Kidney tubule cell (primary cell): ENCODE results near the gene SYDE1.
"Not testable (repeated sequence)": the region's sequence is repeated elsewhere in the genome, so short reads cannot be mapped to it uniquely, and the experiment has no call there.

Experiments
- DNase-seq: peaks from one replicate; pipeline ENCODE4 v3.0.0-alpha.2; 2018; ENCODE audit warnings: low spot score

SYDE1 gene, protein sequence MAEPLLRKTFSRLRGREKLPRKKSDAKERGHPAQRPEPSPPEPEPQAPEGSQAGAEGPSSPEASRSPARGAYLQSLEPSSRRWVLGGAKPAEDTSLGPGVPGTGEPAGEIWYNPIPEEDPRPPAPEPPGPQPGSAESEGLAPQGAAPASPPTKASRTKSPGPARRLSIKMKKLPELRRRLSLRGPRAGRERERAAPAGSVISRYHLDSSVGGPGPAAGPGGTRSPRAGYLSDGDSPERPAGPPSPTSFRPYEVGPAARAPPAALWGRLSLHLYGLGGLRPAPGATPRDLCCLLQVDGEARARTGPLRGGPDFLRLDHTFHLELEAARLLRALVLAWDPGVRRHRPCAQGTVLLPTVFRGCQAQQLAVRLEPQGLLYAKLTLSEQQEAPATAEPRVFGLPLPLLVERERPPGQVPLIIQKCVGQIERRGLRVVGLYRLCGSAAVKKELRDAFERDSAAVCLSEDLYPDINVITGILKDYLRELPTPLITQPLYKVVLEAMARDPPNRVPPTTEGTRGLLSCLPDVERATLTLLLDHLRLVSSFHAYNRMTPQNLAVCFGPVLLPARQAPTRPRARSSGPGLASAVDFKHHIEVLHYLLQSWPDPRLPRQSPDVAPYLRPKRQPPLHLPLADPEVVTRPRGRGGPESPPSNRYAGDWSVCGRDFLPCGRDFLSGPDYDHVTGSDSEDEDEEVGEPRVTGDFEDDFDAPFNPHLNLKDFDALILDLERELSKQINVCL

DNA sequence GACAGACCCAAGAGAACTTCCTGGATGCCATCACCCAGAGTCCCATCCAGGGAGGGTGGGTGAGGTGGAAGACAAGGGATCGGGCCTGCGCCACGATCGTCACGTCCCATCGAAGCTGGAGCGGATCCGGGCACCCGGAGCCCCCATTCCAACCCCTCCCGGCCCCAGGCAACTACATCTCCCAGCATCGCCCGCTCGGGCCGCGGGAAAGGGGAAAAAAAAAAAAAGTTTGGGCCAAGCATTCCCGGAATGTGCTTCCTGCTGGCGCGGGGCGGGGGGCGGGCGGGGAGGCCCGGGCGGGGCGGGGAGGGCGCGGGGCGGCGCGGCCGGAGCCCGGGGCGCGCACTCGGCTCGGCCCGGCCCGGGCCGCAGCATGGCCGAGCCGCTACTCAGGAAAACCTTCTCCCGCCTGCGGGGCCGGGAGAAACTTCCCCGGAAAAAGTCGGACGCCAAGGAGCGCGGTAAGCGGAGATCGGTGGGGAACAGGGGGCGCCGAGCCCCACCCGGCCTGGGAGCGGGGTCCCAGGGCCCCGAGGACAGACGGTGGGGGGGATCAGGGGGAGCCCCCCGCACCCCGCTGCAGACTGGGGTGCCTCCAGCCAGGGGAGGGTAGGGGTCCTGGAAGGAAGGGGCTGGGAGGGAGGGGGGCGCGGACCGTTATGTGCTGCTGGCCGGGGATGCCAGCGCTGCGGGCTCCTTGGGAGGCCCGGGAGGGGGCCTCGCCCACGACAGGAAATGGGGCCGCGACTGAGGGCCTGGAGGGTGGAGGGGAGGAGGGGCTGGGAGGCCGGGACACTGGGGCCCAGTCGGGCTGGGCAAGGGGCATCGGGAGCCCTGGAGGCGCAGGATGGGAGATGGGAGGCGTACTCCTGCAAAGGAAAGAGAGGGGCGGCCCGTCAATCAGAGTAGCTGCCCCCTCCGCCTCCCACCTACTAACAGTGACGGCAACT is at the start of gene SYDE1:
TSS of gene SYDE1 (plus strand) at position 341 of the 950 bp plus-strand sequence. CDS start at position 374, 33 bp downstream.
- DNase-seq, result peak; percentile 81

DNA sequence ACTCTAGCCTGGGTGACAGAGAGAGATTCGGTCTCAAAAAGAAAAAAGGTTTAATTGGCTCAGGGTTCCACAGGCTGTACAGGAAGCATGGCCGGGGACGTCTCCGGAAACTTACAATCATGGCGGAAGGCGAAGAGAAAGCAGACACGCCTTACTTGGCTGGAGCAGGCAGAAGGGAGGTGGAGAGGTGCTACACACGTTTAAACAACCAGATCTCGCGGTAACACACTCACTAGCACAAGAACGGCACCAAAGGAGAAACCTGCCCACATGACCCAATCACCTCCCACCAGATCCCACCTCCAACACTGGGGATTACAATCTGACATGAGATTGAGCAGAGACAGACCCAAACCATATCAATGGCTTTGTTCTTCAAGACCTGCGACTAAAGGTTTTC is 45.2 kb upstream of the SYDE1 start:
- no peak for DNase-seq

DNA sequence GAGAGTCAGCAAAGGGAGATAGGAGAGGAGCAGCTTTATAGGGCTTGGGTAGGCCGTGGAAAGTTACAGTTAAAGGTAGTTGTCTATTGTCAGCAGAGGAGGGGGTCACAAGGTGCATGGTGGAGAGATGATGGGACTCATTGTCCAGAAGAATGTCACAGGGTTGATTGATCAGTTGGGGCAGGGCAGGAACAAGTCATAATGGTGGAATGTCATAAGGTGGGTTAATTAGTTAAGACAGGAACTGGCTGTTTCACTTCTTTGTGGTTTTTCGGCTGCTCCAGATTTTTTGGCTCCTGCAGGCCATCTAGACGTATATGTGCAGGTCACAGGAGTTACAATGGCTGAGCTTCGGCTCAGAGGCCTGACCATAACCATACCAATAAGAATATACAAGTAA is 36.8 kb upstream of the SYDE1 start:
- DNase-seq, result peak; percentile 13

DNA sequence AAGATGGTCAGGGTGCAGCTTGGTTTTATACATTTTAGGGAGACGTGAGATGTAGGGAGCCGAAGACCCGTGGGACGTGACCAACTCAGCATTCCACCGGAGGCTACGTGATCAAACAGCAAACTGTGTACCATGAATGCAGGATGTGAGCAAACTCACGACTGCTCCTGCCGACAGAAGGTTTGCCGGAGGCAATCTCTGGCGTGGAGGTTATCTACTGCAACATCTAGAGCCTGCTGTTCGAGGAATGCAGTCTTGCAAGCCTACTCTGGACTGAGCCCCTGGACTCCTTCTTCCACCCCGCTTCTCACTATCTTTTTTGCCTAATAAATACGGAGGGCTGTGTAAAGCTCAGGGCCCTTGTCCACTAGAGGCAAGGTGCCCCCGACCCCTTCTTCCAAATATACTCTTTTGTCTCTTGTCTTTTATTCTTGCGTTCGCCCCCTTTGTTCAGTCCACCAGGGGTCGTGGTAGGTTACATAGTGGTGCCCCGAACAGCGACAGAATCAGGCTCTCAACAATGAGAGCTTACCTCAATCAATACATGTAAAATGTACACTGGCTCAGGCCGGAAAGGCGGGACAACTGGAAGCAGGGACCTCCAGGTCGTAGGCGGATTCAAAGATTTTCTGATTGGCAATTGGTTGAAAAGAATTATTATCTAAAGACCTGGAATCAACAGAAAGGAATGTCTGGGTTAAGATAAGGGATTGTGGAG is 34.1 kb upstream of the SYDE1 start:
- DNase-seq, result peak; percentile 52

DNA sequence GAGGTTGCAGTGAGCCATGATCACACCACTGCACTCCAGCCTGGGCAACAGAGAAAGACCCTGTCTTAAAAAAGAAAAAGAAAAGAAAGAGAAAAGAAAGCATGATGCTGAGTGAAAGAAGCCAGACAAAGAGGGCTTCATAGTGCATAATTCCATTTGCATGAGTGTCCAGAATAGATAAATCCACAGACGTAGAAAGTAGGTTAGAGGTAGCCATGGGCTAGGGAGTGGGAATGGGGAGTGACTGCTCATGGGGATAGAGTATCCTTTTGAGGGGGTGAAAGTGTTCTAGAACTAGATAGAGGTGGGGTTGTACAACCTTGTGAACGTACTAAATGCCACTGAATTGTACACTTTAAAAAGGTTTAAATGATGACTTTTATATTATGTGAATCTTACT is 32.8 kb upstream of the SYDE1 start:
- no peak for DNase-seq

DNA sequence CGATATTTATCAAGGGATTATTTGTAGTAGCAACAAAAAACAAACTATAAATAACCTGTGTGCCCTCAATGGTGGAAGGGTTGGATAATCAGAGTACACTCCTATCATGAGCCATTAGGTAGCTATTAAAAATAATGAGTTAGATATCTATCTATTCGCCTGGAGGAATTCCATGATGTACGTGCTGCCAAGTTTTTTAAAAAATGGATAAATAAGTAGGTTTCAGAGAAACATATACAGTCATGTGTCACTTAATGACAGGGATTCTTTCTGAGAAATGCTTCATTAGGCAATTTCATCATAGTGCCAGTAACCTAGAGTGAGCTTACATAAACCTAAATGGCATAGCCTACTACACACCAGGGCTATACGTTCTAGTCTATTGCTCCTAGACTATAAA is 31.4 kb upstream of the SYDE1 start:
- DNase-seq, result no peak

DNA sequence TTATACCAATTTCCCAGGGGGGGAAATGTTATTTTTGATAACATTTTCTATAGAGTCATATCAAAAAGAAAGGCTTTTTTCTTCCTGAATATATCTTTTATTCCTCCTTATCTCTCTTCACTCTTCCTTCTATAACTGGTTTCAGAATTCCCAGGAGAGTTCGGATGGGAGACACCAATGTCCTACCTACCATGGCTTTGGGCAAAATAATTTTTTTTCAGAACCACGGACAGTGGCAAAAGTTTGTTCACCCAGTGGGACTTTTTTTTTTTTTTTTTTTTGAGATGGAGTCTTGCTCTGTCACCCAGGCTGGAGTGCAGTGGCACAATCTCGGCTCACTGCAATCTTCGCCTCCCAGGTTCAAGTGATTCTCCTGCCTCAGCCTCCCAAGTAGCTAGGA is 27.2 kb upstream of the SYDE1 start:
- not testable (repeated sequence) for DNase-seq

DNA sequence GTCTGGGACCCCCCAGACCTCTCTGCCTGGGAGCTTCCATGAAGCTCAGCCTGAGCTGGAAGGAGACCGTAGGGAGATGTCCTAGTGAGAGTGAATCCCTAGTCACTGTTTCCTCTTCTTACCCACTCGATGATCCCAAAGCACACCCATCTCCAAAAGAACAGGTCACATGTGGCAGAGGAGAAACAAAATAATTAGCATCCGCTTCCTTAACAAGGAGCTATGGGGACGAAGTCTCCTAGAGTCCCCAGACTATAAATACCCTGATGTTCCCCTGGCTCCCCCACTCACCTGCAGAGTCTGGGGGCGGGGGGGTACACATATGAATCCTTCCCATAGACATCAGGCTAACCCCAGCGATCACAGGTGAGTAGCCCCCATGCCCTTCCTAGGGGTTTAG is 25.3 kb upstream of the SYDE1 start, which contains the start of gene OR1I1:
TSS of gene OR1I1 (plus strand) at position 301 of the 400 bp plus-strand sequence. CDS start 4,855 bp downstream, outside the sequence.
- DNase-seq, result no peak

DNA sequence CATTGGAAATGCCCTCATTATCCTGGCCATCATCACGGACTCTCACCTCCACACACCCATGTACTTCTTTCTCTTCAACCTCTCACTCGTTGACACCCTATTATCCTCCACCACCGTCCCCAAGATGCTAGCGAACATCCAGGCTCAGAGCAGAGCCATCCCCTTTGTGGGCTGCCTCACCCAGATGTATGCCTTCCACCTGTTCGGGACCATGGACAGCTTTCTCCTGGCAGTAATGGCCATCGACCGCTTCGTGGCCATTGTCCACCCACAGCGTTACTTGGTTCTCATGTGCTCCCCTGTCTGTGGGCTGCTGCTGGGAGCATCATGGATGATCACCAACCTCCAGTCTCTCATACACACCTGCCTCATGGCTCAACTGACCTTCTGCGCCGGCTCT is 20.0 kb upstream of the SYDE1 start:
- DNase-seq, result no peak

DNA sequence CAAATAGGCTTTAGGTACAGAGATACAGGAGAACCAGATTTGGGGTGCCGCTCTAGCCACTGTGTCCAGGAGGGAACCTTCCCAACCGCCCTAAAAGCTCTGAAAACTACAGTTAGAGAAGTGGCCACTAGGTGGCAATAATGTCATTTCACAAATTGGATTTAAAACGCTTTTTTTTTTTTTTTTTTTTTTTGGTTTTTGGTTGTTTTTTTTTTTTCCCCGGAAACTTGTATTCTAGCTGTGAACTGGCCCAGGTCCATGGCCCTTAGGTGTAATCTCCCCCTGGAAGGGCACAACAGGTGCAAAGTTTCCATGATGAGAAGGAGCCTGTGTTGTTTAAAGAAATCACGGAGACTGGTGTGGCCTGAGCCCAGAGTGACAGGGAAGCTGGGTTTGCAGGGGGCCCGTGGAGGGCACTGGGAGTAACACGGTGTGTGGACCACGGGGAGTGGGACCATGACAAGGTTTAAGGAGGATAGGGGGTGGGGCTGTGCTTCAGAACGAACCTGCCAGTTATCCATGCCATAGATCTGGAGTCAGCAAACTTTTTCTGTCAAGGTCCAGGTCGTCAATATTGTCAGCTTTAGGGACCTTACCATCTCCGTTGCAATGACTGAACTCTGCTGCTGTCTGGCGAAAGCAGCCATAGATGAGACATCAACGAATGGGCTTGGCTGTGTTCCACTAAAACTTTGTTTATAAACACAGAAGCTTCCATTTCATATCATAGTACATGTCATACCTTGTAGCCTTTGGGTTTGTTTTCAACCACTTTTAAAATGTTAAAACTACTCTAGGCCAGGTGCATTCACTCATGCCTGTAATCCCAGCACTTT is 15.1 kb upstream of the SYDE1 start:
- peak; percentile 69 for DNase-seq

DNA sequence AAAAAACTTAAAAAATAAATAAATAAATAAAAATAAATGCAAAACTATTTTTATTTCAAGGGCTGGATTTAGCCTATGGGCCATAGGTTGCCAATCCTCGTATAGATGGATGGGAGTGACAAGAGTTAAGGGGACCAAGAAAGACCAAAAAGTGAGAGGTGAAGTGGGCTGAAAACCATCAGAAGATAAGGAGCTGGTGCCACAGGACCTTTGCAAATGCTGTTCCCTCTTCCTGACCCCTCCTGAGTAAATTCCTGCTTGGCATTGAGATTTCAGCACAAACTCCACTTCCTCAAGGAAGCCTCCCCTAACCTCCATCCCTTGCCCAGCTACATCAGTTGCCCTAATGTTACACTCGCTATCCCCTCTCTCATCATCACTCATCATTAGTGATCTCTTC is 14.2 kb upstream of the SYDE1 start:
- no peak for DNase-seq

DNA sequence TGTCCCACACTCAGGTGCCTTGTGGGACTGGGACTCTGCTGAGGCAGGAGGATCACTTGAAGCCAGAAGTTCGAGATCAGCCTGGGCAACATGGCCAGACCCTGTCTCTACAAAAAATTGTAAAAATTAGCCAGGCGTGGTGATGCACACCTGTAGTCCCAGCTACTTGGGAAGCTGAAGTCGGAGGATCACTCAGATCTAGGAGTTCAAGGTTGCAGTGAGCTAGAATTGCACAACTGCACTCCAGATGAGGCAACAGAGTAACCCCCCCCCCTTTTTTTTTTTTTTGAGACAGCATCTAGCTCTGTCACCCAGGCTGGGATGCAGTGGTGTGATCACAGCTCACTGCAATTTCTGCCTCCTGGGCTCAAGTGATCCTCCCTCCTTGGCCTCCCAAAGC is 11.0 kb upstream of the SYDE1 start:
- no peak for DNase-seq

DNA sequence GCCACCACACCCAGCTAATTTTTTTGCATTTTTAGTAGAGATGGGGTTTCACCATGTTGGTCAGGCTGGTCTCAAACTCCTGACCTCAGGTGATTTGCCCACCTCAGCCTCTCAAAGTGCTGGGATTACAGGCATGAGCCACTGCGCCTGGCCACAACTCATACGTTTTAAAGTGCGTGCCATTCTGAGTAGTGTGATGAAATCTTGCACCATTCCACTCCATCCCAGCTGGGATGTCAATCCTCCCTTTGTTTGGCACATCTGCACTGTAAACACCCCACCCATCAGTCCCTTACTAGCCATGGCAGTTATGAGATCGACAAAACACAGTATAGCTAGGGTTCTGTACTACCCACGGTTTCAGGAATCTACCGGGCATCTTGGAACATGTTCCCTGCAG is 9.2 kb upstream of the SYDE1 start:
- DNase-seq, result not testable (repeated sequence)

DNA sequence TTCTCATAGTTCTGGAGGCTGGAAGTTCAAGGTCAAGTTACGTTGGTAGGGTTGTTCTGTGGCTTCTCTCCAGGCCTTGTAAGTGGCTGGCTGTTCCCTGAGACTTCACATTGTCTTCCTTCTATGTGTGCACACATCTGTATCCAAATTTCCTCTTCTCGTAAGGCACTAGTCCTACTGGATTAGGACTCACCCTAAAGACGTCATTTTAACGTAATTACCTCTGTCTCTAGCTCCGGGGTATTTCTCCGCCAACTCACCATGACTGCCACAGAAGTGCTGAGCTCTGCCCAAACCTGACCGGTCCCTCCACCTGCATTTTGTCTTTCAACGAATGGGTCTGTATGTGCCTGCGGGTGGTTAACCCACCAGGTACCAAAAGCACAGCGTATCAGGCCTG is 8.7 kb upstream of the SYDE1 start:
- DNase-seq, result no peak

DNA sequence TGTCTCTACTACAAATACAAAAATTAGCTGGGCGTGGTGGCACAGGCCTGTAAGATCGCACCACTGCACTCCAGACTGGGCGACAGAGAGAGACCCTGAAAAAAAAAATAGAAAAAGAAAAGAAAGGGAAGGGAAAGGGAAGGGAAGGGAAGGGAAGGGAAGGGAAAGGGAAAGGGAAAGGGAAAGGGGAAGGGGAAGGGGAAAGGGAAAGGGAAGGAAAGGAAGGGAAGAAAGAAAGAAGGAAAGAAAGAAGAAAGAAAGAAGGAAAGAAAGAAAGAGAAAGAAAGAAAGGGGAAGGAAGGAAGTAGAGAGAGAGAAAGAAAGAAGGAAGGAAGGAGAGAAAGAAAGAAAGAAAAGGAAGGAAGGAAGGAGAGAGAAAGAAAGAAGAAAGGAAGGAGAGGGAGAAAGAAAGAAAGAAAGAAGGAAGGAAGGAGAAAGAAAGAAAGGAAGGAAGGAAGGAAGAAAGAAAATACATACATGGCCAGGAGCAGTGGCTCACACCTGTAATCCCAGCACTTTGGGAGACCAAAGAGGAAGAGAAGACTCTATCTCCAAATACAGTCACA is 8.1 kb upstream of the SYDE1 start:
- DNase-seq, result no peak

DNA sequence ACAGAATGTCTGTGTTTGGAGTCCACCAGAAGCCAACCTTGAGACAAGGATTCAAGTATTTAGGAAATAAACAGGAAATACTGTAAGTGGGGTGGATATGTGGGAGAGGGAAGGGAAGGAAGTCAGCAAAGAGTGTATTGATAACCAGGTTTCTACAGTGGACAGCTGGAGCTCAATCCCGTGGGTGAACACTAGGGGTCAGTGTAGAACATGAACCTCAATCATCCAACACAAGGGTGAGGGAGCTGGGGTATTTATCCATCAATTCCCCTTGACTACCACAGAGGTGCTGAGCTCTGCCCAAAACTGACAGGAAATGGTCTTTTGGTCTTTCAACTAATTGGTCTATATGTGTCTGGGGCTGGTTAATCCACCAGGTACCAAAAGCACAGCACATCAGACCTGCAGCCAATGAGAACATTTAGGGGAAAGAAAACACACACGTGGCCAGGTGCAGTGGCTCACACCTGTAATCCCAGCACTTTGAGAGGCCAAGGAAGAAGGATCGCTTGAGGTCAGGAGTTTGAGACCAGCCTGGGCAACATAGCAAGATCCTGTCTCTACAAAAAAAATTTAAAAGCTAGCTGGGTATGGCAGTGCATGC is 5.6 kb upstream of the SYDE1 start:
- DNase-seq, result peak; percentile 59

DNA sequence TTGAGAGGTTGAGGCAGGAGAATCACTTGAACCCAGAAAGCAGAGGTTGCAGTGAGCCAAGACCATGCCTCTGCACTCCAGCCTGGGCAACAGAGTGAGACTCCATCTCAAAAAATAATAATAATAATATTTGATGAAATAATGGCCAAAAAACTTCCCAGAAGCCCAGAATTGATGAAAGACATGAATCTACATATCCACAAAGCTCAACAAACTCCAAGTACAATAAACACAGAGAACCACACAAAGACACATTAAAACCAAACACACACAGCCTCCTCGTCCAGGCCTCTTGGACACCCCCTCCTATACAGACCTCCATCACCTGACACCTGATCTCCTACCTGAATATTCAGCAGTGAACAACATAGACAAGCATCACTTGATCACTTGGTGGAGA is 3.2 kb upstream of the SYDE1 start:
- DNase-seq, result no peak

DNA sequence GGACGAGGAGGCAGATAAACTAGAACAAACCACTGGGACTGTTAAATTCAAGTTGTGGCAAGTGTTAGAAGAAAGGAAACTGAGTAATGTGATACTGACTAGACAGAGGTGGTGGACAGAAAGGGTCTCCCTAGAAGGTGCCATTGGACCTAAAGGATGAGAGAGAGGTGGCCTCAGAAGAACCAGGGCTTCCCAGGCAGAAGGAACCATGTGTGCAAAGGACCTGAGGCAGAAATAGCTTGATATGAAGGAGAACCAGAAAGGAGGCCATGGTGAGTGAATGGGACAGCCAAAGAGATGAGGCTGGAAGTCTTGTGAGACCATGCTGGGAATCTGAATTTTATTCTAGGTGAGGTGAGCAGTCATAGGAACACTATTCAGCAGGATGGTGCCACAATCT is 2.8 kb upstream of the SYDE1 start:
- DNase-seq, result no peak

DNA sequence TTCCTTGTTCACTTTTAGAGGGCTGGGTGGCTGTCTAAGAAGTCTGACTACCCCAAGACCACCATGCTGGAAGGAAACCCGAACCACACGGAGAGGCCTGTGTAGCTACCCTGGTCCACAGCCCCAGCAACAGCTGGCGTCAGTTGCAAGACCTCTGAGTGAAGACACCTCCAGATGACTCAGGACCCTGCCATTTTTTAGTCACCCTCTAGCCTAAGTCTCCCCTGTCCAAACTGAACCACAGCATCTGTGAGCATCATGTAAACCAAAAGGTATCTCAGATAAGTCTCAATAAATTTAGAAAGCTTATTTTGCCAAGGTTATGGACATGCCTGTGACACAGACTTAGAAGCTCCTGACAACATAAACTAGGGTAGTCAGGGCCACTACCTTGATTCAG is 2.2 kb upstream of the SYDE1 start:
- DNase-seq, result no peak
